Neuron (in vitro differentiated cells): ENCODE results near the gene SLC35B1.

Experiments used
- H2AFZ ChIP-seq: one replicate; pipeline ENCODE4 v1.6.1; 2013; ENCODE audit warnings: low read depth, mild to moderate bottlenecking, inconsistent platforms, low read length, moderate library complexity
- H3K27me3 ChIP-seq: one replicate; pipeline ENCODE4 v1.6.1; 2013; ENCODE audit warnings: low read length; ENCODE audit not compliant: insufficient read depth
- H3K36me3 ChIP-seq: one replicate; pipeline ENCODE4 v1.6.1; 2013; ENCODE audit warnings: low read length; ENCODE audit not compliant: insufficient read depth
- H3K4me1 ChIP-seq: one replicate; pipeline ENCODE4 v1.6.1; 2013; ENCODE audit warnings: low read length; ENCODE audit not compliant: insufficient read depth
- H3K4me3 ChIP-seq: 2 replicates; pipeline ENCODE4 v1.5.1; 2013; ENCODE audit warnings: mild to moderate bottlenecking, low read length, moderate library complexity
- H3K9me3 ChIP-seq: one replicate; pipeline ENCODE4 v1.6.1; 2013; ENCODE audit warnings: low read length

The SLC35B1 gene

GRCh38 chr17:49745175-49746139 is 37.7 kb upstream of the SLC35B1 start:
- Histone ChIP-seq H2AFZ (no peak overlapping the region), H3K27me3 (no peaks in the 10 kb centered on the region), H3K4me1 (no peaks in the 10 kb centered on the region), H3K36me3 (peaks cover 11% of the 10 kb centered on the region), H3K9me3 (no peaks in the 10 kb centered on the region), H3K4me3 (no peak overlapping the region)

GRCh38 chr17:49742166-49742638 is 34.4 kb upstream of the SLC35B1 start:
- no peak overlapping the region for H2AFZ ChIP-seq
- H3K4me3 ChIP-seq, result no peak overlapping the region
- H3K4me1 ChIP-seq, result no peaks in the 10 kb centered on the region
- peaks cover 2% of the 10 kb centered on the region for H3K36me3 ChIP-seq
- no peaks in the 10 kb centered on the region for H3K9me3 ChIP-seq
- H3K27me3 ChIP-seq, result no peaks in the 10 kb centered on the region

- peaks cover 2% of the 10 kb centered on the region for H3K36me3 ChIP-seq
- H2AFZ ChIP-seq, result no peak overlapping the region
- H3K4me3 ChIP-seq, result no peak overlapping the region
- no peaks in the 10 kb centered on the region for H3K4me1 ChIP-seq
- H3K27me3 ChIP-seq, result no peaks in the 10 kb centered on the region
- H3K9me3 ChIP-seq, result no peaks in the 10 kb centered on the region
Observed at GRCh38 chr17:49741692-49742076, 33.9 kb upstream of the SLC35B1 start.

DNA sequence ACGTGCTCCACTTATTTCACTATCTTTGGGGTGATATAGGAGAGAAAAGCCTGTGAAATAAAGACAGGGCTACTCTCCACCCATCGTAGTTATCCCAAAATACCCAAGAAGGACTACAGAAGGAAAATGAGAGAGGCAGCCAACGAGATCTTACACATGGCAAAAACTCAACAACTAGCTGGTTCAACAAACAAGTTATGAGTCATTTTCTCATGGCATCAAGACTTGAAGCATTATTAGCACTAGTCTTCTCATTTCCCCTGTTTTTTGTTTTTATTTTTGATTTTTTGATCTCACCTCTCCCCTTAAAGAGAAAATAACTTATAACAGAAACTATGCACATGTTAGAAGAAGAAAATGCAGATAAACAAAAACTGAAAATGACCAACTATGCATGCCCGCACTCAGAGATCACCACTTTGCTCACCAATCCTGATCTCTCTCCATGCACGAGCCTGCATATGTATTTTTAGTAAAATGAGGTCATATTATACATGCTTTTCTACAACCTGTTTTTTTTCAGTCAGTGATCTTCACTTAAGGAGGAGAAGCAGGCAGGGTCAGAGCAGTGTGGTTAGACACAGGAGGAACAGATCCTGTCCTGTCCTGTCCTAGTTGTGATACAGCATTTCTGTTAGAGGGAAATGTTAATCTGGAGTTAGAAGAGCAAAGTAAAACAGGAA is 33.4 kb upstream of the SLC35B1 start:
- H3K36me3 ChIP-seq, result peaks cover 2% of the 10 kb centered on the region
- no peaks in the 10 kb centered on the region for H3K4me1 ChIP-seq
- H3K27me3 ChIP-seq, result no peaks in the 10 kb centered on the region
- no peak overlapping the region for H2AFZ ChIP-seq
- no peak overlapping the region for H3K4me3 ChIP-seq
- no peaks in the 10 kb centered on the region for H3K9me3 ChIP-seq

GRCh38 chr17:49739641-49740271 is 32.0 kb upstream of the SLC35B1 start:
- H3K9me3 ChIP-seq, result no peaks in the 10 kb centered on the region
- no peaks in the 10 kb centered on the region for H3K4me1 ChIP-seq
- peaks cover 2% of the 10 kb centered on the region for H3K36me3 ChIP-seq
- H2AFZ ChIP-seq, result no peak overlapping the region
- H3K27me3 ChIP-seq, result no peaks in the 10 kb centered on the region
- no peak overlapping the region for H3K4me3 ChIP-seq

DNA sequence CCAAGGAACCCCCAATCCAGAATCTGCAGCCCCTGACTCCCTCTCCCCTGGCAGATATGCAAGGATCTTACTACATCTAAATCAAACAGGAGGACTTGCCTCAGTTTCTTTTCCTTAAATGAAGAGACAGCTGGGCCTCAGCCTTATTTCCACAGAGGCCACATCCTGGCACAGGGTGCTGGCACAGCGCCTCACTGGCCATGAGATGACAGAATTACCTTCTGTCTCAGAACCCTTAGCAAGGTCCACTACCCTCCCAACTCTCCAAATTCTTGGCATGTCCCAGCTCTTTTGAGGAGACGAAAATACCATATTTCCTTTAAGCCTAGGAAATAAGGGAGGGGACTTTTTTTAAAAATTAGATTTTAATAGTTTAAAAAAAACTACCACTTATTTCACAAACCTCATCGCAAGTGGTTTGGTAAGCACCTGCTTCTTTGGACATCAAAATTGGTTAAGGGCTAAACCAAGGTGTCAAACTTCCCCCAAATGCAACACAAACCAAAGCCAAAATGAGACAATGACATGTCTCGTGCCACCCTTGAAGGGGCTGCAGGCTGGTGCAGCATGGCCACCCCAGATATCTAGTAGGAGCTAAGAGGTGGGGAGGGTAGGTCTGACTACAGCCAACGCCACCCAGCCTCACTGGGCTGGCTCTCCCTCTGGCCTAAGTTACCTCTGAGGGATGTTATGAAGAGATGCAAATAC is 30.8 kb upstream of the SLC35B1 start:
- Histone ChIP-seq H3K4me3 (no peak overlapping the region), H3K9me3 (no peaks in the 10 kb centered on the region), H3K36me3 (peaks cover 2% of the 10 kb centered on the region), H2AFZ (no peak overlapping the region), H3K27me3 (no peaks in the 10 kb centered on the region), H3K4me1 (no peaks in the 10 kb centered on the region)

DNA sequence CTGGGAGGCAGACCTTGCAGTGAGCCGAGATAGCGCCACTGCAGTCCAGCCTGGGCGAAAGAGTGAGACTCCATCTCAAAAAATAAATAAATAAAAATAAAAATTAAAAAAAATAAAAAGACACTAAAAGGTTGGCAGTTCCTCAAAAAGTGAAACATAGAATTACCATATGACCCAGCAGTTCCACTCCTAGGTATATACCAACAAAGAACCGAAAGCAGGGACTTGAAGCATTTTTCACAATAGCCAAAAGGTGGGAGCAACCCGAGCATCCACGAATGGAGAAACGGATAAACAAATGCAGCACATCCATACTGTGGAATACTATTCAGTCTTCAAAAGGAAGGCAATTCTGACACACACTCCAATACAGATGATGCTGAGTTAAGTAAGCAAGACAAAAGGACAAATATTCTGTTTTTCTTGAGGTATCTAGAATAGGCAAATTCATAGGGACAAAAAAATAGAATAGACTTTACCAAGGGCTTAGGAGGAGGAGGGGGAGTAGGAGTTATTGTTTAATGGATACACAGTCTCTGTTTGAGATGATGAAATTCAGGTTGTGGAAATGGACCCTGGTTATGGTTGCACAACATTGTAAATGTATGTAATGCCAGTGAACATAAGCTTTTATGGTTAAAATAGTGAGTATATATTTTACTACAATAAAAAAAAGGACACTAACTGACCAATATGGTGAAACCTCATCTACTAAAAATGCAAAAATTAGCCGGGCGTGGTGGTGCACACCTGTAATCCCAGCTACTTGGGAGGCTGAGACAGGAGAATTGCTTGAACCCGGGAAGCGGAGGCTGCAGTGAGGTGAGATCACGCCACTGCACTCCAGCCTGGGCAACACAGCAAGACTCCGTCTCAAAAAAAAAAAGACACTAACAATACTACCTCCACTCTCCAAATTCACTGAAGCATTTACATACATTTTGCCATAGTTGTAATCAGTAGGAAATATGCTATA is 27.0 kb upstream of the SLC35B1 start:
- Histone ChIP-seq H2AFZ (no peak overlapping the region), H3K9me3 (no peaks in the 10 kb centered on the region), H3K36me3 (no peaks in the 10 kb centered on the region), H3K4me3 (no peak overlapping the region), H3K27me3 (no peaks in the 10 kb centered on the region), H3K4me1 (no peaks in the 10 kb centered on the region)

DNA sequence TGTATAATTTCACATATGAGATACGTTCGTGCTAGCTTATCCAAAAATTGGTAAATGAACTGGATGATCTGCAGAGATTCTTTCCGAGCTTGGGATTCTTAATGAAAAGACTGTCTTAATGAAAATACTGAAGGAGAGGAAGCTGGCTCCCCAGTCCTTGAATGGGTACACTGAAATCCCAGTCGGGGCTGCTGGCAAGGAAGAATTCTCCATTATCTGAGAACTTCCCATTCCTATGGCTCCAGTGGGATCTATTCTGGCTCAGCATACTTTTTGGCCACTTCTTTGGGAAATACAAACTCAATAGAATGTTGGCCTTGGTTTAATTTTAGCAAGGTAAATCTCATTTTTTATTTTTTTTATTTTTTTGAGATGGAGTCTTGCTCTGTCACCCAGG is 23.7 kb upstream of the SLC35B1 start:
- Histone ChIP-seq H3K27me3 (no peaks in the 10 kb centered on the region), H3K36me3 (no peaks in the 10 kb centered on the region), H3K4me1 (no peaks in the 10 kb centered on the region), H3K4me3 (no peak overlapping the region), H2AFZ (no peak overlapping the region), H3K9me3 (no peaks in the 10 kb centered on the region)

DNA sequence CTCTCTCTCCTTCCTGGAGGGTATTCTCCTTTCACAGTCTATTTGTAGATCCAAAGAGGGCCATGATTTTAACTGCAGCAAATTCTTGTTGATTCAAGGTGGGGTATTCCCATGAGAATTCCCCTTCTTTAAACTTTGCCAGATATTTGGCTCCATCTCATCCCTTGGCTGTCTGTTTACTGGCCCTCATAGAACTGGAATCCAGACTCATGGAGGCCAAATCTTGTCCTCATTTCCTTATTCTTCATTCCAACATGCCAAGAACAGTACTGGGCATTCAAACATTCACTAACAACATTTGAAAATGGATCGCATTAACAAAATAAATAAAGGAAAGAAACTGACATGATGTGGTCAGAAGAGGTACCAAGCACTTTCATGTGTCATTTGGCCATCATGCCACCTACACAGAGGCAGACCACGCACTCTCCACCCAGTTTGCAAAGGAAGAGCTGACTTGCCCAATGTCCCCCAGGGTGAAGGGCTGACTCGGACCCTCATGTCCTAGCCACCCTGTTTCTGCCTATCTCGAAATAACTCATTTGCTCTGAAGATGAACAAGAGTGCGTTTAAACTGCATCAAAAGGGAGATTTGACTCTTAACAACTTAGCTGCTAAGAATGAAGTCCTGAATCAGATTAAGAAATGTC is 23.1 kb upstream of the SLC35B1 start:
- Histone ChIP-seq H3K9me3 (no peaks in the 10 kb centered on the region), H3K4me3 (no peak overlapping the region), H3K27me3 (no peaks in the 10 kb centered on the region), H2AFZ (no peak overlapping the region), H3K36me3 (no peaks in the 10 kb centered on the region), H3K4me1 (no peaks in the 10 kb centered on the region)

- peaks cover 3% of the 10 kb centered on the region for H3K36me3 ChIP-seq
- H2AFZ ChIP-seq, result no peak overlapping the region
- no peak overlapping the region for H3K4me3 ChIP-seq
- no peaks in the 10 kb centered on the region for H3K4me1 ChIP-seq
- H3K9me3 ChIP-seq, result no peaks in the 10 kb centered on the region
- no peaks in the 10 kb centered on the region for H3K27me3 ChIP-seq
Observed at GRCh38 chr17:49730078-49730784, 22.5 kb upstream of the SLC35B1 start.

- Histone ChIP-seq H3K27me3 (no peaks in the 10 kb centered on the region), H3K9me3 (no peaks in the 10 kb centered on the region), H3K36me3 (peaks cover 3% of the 10 kb centered on the region), H2AFZ (no peak overlapping the region), H3K4me1 (no peaks in the 10 kb centered on the region), H3K4me3 (no peak overlapping the region)
Observed at GRCh38 chr17:49729069-49729468, 21.3 kb upstream of the SLC35B1 start.
